WTC11 (cell line): ENCODE measurements around the gene EDIL3.

Source experiments
- JUN ChIP-seq: sonication (generic); formaldehyde crosslinking; IDR thresholded peaks from 2 replicates; pipeline ENCODE4 v1.8.0; 2023; ENCODE audit warnings: mild to moderate bottlenecking, missing genetic modification reagents
- SMAD4 ChIP-seq: sonication (generic); formaldehyde crosslinking; IDR thresholded peaks from 2 replicates; pipeline ENCODE4 v1.8.0; 2022; ENCODE audit warnings: mild to moderate bottlenecking, missing genetic modification reagents
- SP1 ChIP-seq: sonication (generic); formaldehyde crosslinking; conservative IDR thresholded peaks from 2 replicates; pipeline ENCODE4 v1.8.1; 2022; ENCODE audit warnings: missing genetic modification reagents
- TF ChIP-seq, protein P1 (sequence below): fragments of 200-600 bp; IDR thresholded peaks from 2 replicates; pipeline ENCODE4 v1.8.0; 2022; ENCODE audit warnings: antibody characterized with exemption

DNA sequence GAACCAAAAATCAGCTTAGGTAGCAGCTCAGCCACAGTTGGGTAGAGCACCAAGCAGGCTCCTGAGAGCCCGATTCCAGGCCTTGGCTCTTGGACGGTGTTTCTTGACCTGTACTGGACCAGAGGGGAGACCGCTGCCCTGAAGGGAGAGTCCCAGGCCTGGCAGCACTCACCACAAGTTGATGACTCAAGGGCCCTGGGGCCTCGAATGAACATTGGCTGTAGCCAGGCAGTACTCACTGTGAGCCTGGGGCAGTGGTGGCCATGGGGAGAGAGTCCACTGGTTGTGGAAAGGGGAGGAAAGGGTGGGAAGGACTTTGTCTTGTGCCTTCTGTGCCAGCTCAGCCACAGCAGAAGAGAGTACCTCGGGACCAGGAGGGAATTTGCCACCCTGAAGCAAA, 166.1 kb downstream of the EDIL3 start:
- TF ChIP-seq, protein P1, sequence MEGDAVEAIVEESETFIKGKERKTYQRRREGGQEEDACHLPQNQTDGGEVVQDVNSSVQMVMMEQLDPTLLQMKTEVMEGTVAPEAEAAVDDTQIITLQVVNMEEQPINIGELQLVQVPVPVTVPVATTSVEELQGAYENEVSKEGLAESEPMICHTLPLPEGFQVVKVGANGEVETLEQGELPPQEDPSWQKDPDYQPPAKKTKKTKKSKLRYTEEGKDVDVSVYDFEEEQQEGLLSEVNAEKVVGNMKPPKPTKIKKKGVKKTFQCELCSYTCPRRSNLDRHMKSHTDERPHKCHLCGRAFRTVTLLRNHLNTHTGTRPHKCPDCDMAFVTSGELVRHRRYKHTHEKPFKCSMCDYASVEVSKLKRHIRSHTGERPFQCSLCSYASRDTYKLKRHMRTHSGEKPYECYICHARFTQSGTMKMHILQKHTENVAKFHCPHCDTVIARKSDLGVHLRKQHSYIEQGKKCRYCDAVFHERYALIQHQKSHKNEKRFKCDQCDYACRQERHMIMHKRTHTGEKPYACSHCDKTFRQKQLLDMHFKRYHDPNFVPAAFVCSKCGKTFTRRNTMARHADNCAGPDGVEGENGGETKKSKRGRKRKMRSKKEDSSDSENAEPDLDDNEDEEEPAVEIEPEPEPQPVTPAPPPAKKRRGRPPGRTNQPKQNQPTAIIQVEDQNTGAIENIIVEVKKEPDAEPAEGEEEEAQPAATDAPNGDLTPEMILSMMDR: no peak
- no peak for TF ChIP-seq SP1 (CRISPR knock-in tag)
- TF ChIP-seq SMAD4 (CRISPR knock-in tag): no peak
- no peak for TF ChIP-seq JUN (CRISPR knock-in tag)
